IMR-90 (cell line): ENCODE data around the gene PYDC1. TPM values are rescaled to one million over a fixed set of nuclear protein-coding genes. Genes with fewer than 3 reads are reported as not detected.

Experiments used
- ATAC-seq: fragments of 200-7000 bp; cut with Tn5 transposase; 2 replicates; pipeline ENCODE4 v1.9.1; 2020; ENCODE audit warnings: low read depth, mild to moderate bottlenecking, moderate library complexity
- Bru-seq: library from RNA; stranded (reverse); fragments of 400-500 nt; gene quantifications from one replicate; lab custom pipeline; 2021; lab: Mats Ljungman, UMichigan
- BruChase-seq, 2 experiments: library from RNA; stranded (reverse); fragments of 400-500 nt; gene quantifications; one replicate each; lab custom pipeline; 2021; lab: Mats Ljungman, UMichigan
- BruUV-seq: library from RNA; stranded (reverse); fragments of 400-500 nt; replicated peaks from 2 replicates; lab custom pipeline; 2021; lab: Mats Ljungman, UMichigan
- CTCF ChIA-PET: fragments of 300-600 bp; formaldehyde crosslinking; extraction: SDS; loops from one replicate; lab custom pipeline; 2021; ENCODE audit warnings: antibody characterized with exemption; lab: Yijun Ruan, JAX
- POLR2A ChIA-PET: fragments of 300-600 bp; sonication (Branson Sonifier 250); formaldehyde crosslinking; loops from one replicate; lab custom pipeline; 2022; ENCODE audit warnings: antibody characterized with exemption; ENCODE audit not compliant: unreplicated experiment; lab: Charles Lee
- DNase-seq: peaks from one replicate; pipeline ENCODE4 v3.0.0; 2013
- H2AFZ ChIP-seq: replicated peaks from 2 replicates; pipeline ENCODE3; 2013; ENCODE audit warnings: low read length, mild to moderate bottlenecking; ENCODE audit not compliant: poor library complexity
- H2AK5ac ChIP-seq: 2 replicates; pipeline ENCODE4 v1.6.1; 2013; ENCODE audit warnings: low read depth, low read length, inconsistent platforms
- H2AK9ac ChIP-seq: replicated peaks from 2 replicates; pipeline ENCODE3; 2013; ENCODE audit warnings: mild to moderate bottlenecking, low read depth, low read length, moderate library complexity; ENCODE audit not compliant: poor library complexity
- H2BK120ac ChIP-seq: 2 replicates; pipeline ENCODE4 v1.6.1; 2013; ENCODE audit warnings: low read depth, low read length, inconsistent platforms
- H2BK15ac ChIP-seq: 3 replicates; pipeline ENCODE4 v1.6.1; 2013; ENCODE audit warnings: low read depth, low read length, inconsistent platforms
- H2BK20ac ChIP-seq: 2 replicates; pipeline ENCODE4 v1.6.1; 2013; ENCODE audit warnings: low read depth, mild to moderate bottlenecking, inconsistent platforms, low read length, moderate library complexity
- H2BK5ac ChIP-seq: 2 replicates; pipeline ENCODE4 v1.6.1; 2013; ENCODE audit warnings: mild to moderate bottlenecking, low read depth, low read length, inconsistent platforms; ENCODE audit not compliant: poor library complexity, severe bottlenecking
- H3K14ac ChIP-seq: replicated peaks from 2 replicates; pipeline ENCODE4 v1.6.1; 2013; ENCODE audit warnings: low read depth, low read length, inconsistent platforms
- H3K18ac ChIP-seq: 2 replicates; pipeline ENCODE4 v1.6.1; 2013; ENCODE audit warnings: low read depth, low read length, control low read depth
- H3K23ac ChIP-seq: 2 replicates; pipeline ENCODE4 v1.6.1; 2013; ENCODE audit warnings: low read depth, low read length, inconsistent platforms
- H3K27ac ChIP-seq: 2 replicates; pipeline ENCODE4 v1.5.1; 2013; ENCODE audit warnings: mild to moderate bottlenecking, control low read depth, low read length; ENCODE audit not compliant: insufficient read depth
- H3K27me3 ChIP-seq: 2 replicates; pipeline ENCODE4 v1.6.1; 2013; ENCODE audit warnings: low read length; ENCODE audit not compliant: control insufficient read depth, insufficient read depth
- H3K36me3 ChIP-seq: 2 replicates; pipeline ENCODE4 v1.6.1; 2013; ENCODE audit warnings: low read length, mixed read lengths; ENCODE audit not compliant: control insufficient read depth, insufficient read depth
- H3K4ac ChIP-seq: 2 replicates; pipeline ENCODE4 v1.6.1; 2013; ENCODE audit warnings: low read depth, low read length, inconsistent platforms
- H3K4me1 ChIP-seq: 2 replicates; pipeline ENCODE4 v1.6.1; 2013; ENCODE audit warnings: low read length, mixed read lengths; ENCODE audit not compliant: control insufficient read depth, insufficient read depth
- H3K4me2 ChIP-seq: 2 replicates; pipeline ENCODE4 v1.6.1; 2013; ENCODE audit warnings: low read depth, mild to moderate bottlenecking, control low read depth, low read length, moderate library complexity
- H3K4me3 ChIP-seq: 2 replicates; pipeline ENCODE4 v1.5.1; 2013; ENCODE audit warnings: low read depth, mild to moderate bottlenecking, control low read depth, low read length, moderate library complexity; ENCODE audit not compliant: insufficient read depth
- H3K56ac ChIP-seq: 2 replicates; pipeline ENCODE4 v1.6.1; 2013; ENCODE audit warnings: low read length, inconsistent platforms; ENCODE audit not compliant: insufficient read depth; ENCODE audit errors: extremely low read depth
- H3K79me1 ChIP-seq, 2 experiments: 2 replicates each; pipeline ENCODE4 v1.6.1; 2013; ENCODE audit warnings: low read length in 2 of 2, inconsistent platforms in 1 of 2, low read depth in 1 of 2
- H3K9ac ChIP-seq: 2 replicates; pipeline ENCODE4 v1.6.1; 2013; ENCODE audit warnings: low read depth, low read length, control low read depth
- H3K9me1 ChIP-seq: 2 replicates; pipeline ENCODE4 v1.6.1; 2013; ENCODE audit warnings: low read length, inconsistent platforms; ENCODE audit not compliant: insufficient read depth
- H3K9me3 ChIP-seq: 2 replicates; pipeline ENCODE4 v1.6.1; 2013; ENCODE audit warnings: low read length; ENCODE audit not compliant: control insufficient read depth, insufficient read depth
- H4K20me1 ChIP-seq: 2 replicates; pipeline ENCODE4 v1.6.1; 2013; ENCODE audit warnings: low read length, inconsistent platforms; ENCODE audit not compliant: insufficient read depth
- H4K5ac ChIP-seq: 2 replicates; pipeline ENCODE4 v1.6.1; 2013; ENCODE audit warnings: mild to moderate bottlenecking, low read depth, low read length, control low read depth
- H4K8ac ChIP-seq, 2 experiments: 2 replicates each; pipeline ENCODE4 v1.6.1; 2013; ENCODE audit warnings: low read depth in 2 of 2, low read length in 2 of 2, control low read depth in 1 of 2, inconsistent platforms in 1 of 2
- H4K91ac ChIP-seq: 2 replicates; pipeline ENCODE4 v1.6.1; 2013; ENCODE audit warnings: low read depth, low read length, inconsistent platforms; ENCODE audit not compliant: insufficient read depth
- BHLHE40 ChIP-seq: fragments of 150-350 bp; IDR thresholded peaks from 2 replicates; pipeline ENCODE4 v1.6.1; 2016; ENCODE audit warnings: mild to moderate bottlenecking, low read depth, low read length
- CHD1 ChIP-seq: IDR thresholded peaks from 2 replicates; pipeline ENCODE4 v1.6.1; 2012; ENCODE audit warnings: low read depth, low read length, improper control_type of control experiment
- FOS ChIP-seq: fragments of 150-350 bp; IDR thresholded peaks from 2 replicates; pipeline ENCODE4 v1.6.1; 2016; ENCODE audit warnings: low read depth, low read length
- MAFK ChIP-seq: IDR thresholded peaks from 2 replicates; pipeline ENCODE4 v1.6.1; 2012; ENCODE audit warnings: low read depth, low read length, improper control_type of control experiment
- MAZ ChIP-seq: IDR thresholded peaks from 2 replicates; pipeline ENCODE4 v1.6.1; 2012; ENCODE audit warnings: low read depth, mild to moderate bottlenecking, low read length, improper control_type of control experiment, moderate library complexity, borderline replicate concordance
- NFE2L2 ChIP-seq: fragments of 150-350 bp; IDR thresholded peaks from 2 replicates; pipeline ENCODE4 v1.6.1; 2016; ENCODE audit warnings: low read depth, mild to moderate bottlenecking, low read length
- RAD21 ChIP-seq: IDR thresholded peaks from 2 replicates; pipeline ENCODE4 v1.6.1; 2012; ENCODE audit warnings: low read length, improper control_type of control experiment
- RCOR1 ChIP-seq: IDR thresholded peaks from 2 replicates; pipeline ENCODE4 v1.6.1; 2012; ENCODE audit warnings: mild to moderate bottlenecking, low read length, improper control_type of control experiment; ENCODE audit not compliant: insufficient replicate concordance
- RFX5 ChIP-seq: IDR thresholded peaks from 2 replicates; pipeline ENCODE4 v1.8.0; 2012; ENCODE audit warnings: low read depth, mild to moderate bottlenecking, low read length, moderate library complexity
- SMC3 ChIP-seq: fragments of 150-350 bp; IDR thresholded peaks from 2 replicates; pipeline ENCODE4 v1.6.1; 2016; ENCODE audit warnings: low read depth, mild to moderate bottlenecking, antibody characterized with exemption, low read length, moderate library complexity
- USF2 ChIP-seq: fragments of 150-350 bp; IDR thresholded peaks from 2 replicates; pipeline ENCODE4 v1.6.1; 2017; ENCODE audit warnings: mild to moderate bottlenecking, antibody characterized with exemption, low read length, low read depth
- WGBS, 2 experiments: methylation state at CpG; one replicate each; pipeline versions ENCODE4 v1.1.5 to v1.1.7; 2013; ENCODE audit warnings: missing lambda C conversion rate in 2 of 2; ENCODE audit not compliant: insufficient read length in 1 of 2; ENCODE audit errors: extremely low coverage in 2 of 2; 5-methylcytosine and 5-hydroxymethylcytosine counted together
- dilution Hi-C: fragments of 300-500 bp; cut with HindIII; formaldehyde crosslinking; loops from one replicate; pipeline ENCODE4 v1.14.3; 2018; ENCODE audit warnings: low sequenced_read_pairs; ENCODE audit not compliant: unreplicated experiment
- in situ Hi-C: fragments of 300-500 bp; cut with MboI; formaldehyde crosslinking; loops from 3 replicates; pipeline ENCODE4 v1.14.3; 2019; ENCODE audit warnings: low sequenced_read_pairs, inconsistent platforms, mixed read lengths
- intact Hi-C: fragments of 100-400 bp; cut with micrococcal nuclease; formaldehyde crosslinking; loops from 2 replicates; pipeline ENCODE4 v1.10.0; 2022
- long read RNA-seq: library from polyadenylated mRNA; unstranded; transcript quantifications from one replicate; pipeline ENCODE4 v2.0.0, GENCODE V29; 2021; ENCODE audit not compliant: unreplicated experiment
- polyA plus RNA-seq, 3 experiments: library from polyadenylated mRNA; depleted of rRNA; stranded (reverse); fragments of >200 nt; gene quantifications; 2 replicates each; pipeline ENCODE4 v1.2.3, GENCODE V29; 2012; ENCODE audit warnings: low replicate concordance in 1 of 3
- total RNA-seq: library from RNA; depleted of rRNA; stranded (reverse); fragments of >200 nt; gene quantifications from 2 replicates; pipeline ENCODE4 v1.2.3, GENCODE V29; 2012; rRNA removed
- TF ChIP-seq, protein P1 (sequence below): conservative IDR thresholded peaks from 2 replicates; pipeline ENCODE4 v1.5.1; 2012; ENCODE audit warnings: mild to moderate bottlenecking, low read depth, low read length, improper control_type of control experiment
- TF ChIP-seq, protein P2 (sequence below): fragments of 150-350 bp; IDR thresholded peaks from 2 replicates; pipeline ENCODE4 v1.6.1; 2016; ENCODE audit warnings: low read depth, mild to moderate bottlenecking, low read length, moderate library complexity, borderline replicate concordance

PYDC1 gene
- total RNA-seq (not detected in 2 replicates), polyA plus RNA-seq (2012; rRNA removed) (not detected in 2 replicates), Bru-seq, nascent RNA (not detected), BruChase-seq, experiment 1, labeled RNA remaining after a 6-hour chase (not detected), BruChase-seq, experiment 2, labeled RNA remaining after a 2-hour chase (not detected)
- not detected in 2 replicates for polyA plus RNA-seq (2012; cell fraction: cytosol; rRNA removed)
- not detected in 2 replicates for polyA plus RNA-seq (2012; cell fraction: nucleus; rRNA removed; ENCODE audit: low replicate concordance)
- long read RNA-seq = 0 reads

DNA sequence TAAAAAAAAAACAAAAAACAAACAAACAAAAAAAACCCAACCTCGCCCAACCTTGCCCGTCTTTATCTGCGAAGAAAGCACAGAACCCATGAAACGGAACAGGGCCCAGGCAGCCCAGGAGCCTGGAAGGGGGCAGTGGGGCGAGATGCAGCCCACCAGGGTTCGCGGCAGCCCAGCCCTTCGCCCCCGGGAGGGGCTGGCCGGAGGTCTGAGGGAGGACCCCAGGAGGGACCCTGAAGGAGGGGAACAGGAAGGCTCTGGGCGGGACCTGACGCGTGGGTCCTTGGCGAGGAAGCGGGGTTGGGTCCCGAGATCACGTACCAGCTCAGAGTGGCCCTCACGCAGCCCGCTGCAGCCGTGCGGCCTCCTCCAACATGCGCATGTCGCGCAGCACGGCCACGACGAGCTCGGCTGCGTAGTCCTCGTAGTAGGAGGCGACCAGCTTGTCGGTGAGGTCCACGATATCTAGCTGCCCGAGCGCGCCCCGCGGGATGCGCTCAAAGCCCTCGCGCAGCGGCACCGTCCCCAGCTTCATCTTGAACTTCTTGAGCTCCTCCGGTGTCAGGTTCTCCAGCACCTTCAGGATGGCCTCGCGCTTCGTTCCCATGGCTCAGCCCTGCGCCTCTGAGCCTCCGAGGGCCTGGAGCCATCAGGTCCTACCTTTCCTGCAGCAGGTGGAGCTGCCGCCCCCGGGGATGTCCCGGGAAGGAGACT, at the start of gene PYDC1:
TSS of gene PYDC1 (minus strand) at position 714 of the 714 bp plus-strand sequence. CDS start at position 607, 107 bp downstream.
- Histone ChIP-seq H4K91ac (no peak within 1 kb of the TSS), H2BK15ac (no peak within 1 kb of the TSS), H2AK9ac (no peak within 1 kb of the TSS), H3K27me3 (peaks cover 65% of the 10 kb centered on the region), H2AFZ (peak within 1 kb of the TSS; percentile 82), H2BK20ac (no peak within 1 kb of the TSS), H3K79me1 (no peaks in the 10 kb centered on the region), H4K20me1 (no peaks in the 10 kb centered on the region; the same call in 1 of the 2 replicates), H3K4ac (no peak within 1 kb of the TSS), H3K23ac (no peak within 1 kb of the TSS; the same call in 1 of the 2 replicates), H3K18ac (no peak within 1 kb of the TSS), H3K4me3 (no peak within 1 kb of the TSS), H4K8ac (no peak within 1 kb of the TSS), H3K9me1 (no peaks in the 10 kb centered on the region), H3K36me3 (no peaks in the 10 kb centered on the region), H2BK120ac (no peak within 1 kb of the TSS), H3K14ac (no peak within 1 kb of the TSS), H3K4me2 (peak within 1 kb of the TSS; percentile 39; the same call in 1 of the 2 replicates), H2BK5ac (no peak within 1 kb of the TSS), H3K9me3 (no peaks in the 10 kb centered on the region), H3K27ac (no peak within 1 kb of the TSS), H4K5ac (no peak within 1 kb of the TSS), H2AK5ac (no peak within 1 kb of the TSS), H3K4me1 (peaks cover 4% of the 10 kb centered on the region; the same call in 1 of the 2 replicates), H3K9ac (no peak within 1 kb of the TSS), H3K56ac (no peak within 1 kb of the TSS)
- ChIA-PET POLR2A (no interaction called here), CTCF (interaction anchor here (1.0 kb wide), 1 partner anchor 170 kb away, joined by 3 read pairs; no protein-coding TSS in a partner anchor)
- dilution Hi-C loops (no loop called here), intact Hi-C loops (loop anchor here (10.0 kb wide), 1 partner anchor 478 kb away; no protein-coding TSS in a partner anchor), in situ Hi-C loops (no loop called here)
- no peak for DNase-seq
- no peak for ATAC-seq
- BruUV-seq = no TSS peak
- 4% methylated on average over 43 of the region's 52 CpGs; no CpG with 5 or more reads in 1 of the 2 experiments for WGBS, 2 experiments
- TF ChIP-seq SMC3 (no peak), RCOR1 (no peak), RAD21 (no peak), BHLHE40 (no peak), MAFK (no peak), USF2 (no peak), CHD1 (no peak), NFE2L2 (no peak), RFX5 (no peak), FOS (no peak), MAZ (no peak)
- TF ChIP-seq, protein P1, sequence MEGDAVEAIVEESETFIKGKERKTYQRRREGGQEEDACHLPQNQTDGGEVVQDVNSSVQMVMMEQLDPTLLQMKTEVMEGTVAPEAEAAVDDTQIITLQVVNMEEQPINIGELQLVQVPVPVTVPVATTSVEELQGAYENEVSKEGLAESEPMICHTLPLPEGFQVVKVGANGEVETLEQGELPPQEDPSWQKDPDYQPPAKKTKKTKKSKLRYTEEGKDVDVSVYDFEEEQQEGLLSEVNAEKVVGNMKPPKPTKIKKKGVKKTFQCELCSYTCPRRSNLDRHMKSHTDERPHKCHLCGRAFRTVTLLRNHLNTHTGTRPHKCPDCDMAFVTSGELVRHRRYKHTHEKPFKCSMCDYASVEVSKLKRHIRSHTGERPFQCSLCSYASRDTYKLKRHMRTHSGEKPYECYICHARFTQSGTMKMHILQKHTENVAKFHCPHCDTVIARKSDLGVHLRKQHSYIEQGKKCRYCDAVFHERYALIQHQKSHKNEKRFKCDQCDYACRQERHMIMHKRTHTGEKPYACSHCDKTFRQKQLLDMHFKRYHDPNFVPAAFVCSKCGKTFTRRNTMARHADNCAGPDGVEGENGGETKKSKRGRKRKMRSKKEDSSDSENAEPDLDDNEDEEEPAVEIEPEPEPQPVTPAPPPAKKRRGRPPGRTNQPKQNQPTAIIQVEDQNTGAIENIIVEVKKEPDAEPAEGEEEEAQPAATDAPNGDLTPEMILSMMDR = no peak
- TF ChIP-seq, protein P2, sequence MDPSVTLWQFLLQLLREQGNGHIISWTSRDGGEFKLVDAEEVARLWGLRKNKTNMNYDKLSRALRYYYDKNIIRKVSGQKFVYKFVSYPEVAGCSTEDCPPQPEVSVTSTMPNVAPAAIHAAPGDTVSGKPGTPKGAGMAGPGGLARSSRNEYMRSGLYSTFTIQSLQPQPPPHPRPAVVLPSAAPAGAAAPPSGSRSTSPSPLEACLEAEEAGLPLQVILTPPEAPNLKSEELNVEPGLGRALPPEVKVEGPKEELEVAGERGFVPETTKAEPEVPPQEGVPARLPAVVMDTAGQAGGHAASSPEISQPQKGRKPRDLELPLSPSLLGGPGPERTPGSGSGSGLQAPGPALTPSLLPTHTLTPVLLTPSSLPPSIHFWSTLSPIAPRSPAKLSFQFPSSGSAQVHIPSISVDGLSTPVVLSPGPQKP = no peak
